ENCODE data around the gene ZDHHC12.

DNA sequence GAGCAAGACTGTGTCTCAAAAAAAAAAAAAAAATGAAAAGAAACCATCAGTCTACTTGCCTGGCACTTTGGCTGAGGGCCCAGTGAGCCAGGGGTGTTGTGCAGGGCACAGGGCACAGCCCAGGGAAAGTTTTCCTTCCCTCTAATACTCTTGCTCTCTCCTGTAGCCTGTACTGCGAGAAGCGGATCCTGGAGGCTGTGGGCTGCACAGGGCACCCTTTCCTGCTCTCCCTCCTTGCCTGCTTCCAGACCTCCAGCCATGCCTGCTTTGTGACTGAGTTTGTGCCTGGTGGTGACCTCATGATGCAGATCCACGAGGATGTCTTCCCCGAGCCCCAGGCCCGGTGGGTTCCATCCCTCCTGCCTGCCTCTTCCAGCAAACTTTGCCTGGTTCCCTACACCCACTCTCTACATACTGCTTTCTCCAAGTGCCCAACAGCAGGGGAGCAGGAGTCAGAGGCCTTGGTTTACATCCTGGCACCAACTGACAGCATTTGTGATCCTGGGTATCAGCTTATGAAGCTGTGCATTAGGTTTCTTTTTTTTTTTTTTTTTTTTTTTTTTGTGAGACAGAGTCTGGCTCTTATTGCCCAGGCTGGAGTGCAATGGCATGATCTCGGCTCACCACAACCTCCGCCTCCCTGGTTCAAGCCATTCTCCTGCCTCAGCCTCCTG is 7.2 kb downstream of the ZDHHC12 start:
- no peak for TF ChIP-seq GATA3 (IDR thresholded peaks at IDR 0.05; ENCODE audit: low read depth, low read length)
- no peak for TF ChIP-seq GATA2 (IDR thresholded peaks at IDR 0.05; ENCODE audit: low read depth, low read length)

Measured in SH-SY5Y (cell line).